ENCODE measurements around the gene SRPRA. TPM values are rescaled to one million over a fixed set of nuclear protein-coding genes. Genes with fewer than 3 reads are reported as not detected.

Gene SRPRA
- total RNA-seq, 1 experiment from 2014 or later: 53.4 TPM

DNA sequence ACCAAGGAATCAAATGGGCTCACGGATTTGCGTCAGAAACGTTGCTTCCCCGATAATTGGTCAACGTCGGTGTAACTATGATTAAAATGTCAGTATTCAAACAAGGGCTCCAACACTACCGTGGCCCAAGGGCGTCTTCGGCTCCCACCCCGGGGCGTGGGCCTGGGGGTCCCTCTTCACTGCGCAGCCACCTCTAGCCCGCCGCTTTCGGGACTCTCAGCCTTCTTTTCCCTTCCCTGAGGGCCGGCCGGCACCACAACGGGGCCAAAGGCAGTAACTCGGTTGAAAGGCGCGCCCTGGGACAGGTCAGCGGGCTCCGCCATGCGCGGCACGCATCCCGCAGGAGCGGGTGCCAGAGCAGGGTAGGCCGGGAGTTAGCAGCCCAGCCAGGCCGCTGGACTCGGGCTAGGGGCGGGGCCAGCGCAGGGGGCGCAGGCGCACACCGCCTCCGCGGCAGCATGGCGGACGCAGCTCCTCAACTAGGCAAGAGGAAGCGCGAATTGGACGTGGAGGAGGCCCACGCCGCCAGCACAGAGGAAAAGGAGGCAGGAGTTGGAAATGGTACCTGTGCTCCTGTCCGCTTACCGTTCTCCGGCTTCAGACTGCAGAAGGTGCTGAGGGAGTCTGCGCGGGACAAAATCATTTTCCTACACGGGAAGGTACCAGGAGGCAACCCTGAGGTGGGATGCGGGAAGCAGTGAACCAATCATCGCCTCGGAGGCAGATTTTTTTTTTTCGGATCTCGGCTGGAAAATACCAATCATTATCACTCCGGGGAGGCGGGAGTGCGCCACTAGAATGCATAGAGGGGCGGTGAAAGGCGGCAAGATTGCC lies 35.1 kb upstream of the SRPRA start, which contains the start of gene DCPS:
Gene DCPS (plus strand): TSS at position 438 of the 834 bp plus-strand sequence. CDS start 21 bp downstream, at position 459.
- H3K9me3 ChIP-seq (replicated peaks): no peaks in the 10 kb centered on the region
- H3K4me3 ChIP-seq: peak within 1 kb of the TSS; percentile 71
- peak within 1 kb of the TSS; percentile 87 for H3K27ac ChIP-seq
- H3K4me1 ChIP-seq: peaks cover 11% of the 10 kb centered on the region
- H3K36me3 ChIP-seq: peaks cover 3% of the 10 kb centered on the region; the same call in 1 of the 2 replicates
- peak; percentile 83 to 89 for DNase-seq
- no peaks in the 10 kb centered on the region for H3K27me3 ChIP-seq

DNA sequence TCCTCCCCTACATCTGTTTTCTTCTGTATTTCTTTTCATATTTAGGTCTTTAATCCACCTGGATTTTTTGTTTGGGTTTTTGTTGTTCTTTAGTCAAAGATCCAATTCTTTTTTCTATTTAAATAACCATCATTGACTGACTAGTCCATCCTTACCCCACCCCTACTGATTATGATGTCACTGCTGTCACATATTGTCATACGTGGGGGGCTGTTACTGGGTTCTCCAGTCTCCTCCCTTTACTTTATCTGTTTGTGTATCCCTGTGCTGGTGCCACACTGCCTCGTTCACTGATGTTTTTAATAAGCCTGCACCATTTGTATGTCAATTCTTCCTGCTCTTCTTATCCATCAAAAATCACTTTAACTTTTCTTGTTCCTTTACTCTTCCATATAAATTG lies 28.3 kb upstream of the SRPRA start:
- Histone ChIP-seq H3K4me3 (no peak overlapping the region), H3K9me3 (replicated peaks) (no peaks in the 10 kb centered on the region), H3K36me3 (peaks cover 3% of the 10 kb centered on the region; the same call in 1 of the 2 replicates), H3K27me3 (no peaks in the 10 kb centered on the region), H3K27ac (no peak overlapping the region), H3K4me1 (no peaks in the 10 kb centered on the region)
- no peak for DNase-seq

DNA sequence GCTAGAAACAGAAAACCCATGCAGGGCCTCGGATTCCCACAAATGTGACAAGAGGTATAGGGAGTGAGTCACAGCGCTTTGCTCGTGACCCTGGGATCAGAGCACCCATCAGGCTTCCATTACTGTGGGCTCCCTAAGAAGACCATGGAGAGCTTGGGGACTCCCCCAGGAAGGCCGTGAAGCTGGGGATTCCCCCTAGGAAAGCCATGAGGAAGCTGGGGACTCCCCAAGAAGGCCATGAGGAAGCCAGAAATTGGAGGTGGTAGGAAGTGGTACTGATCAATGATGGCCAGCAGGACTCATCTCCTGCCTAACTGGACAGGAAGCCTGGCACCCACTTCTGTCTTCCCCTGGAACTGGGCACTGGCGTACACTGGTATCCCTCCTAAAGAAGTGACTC lies 25.0 kb upstream of the SRPRA start:
- no peak overlapping the region for H3K4me3 ChIP-seq
- no peak for DNase-seq
- H3K36me3 ChIP-seq: peaks cover 3% of the 10 kb centered on the region; the same call in 1 of the 2 replicates
- H3K4me1 ChIP-seq: no peaks in the 10 kb centered on the region
- H3K27me3 ChIP-seq: no peaks in the 10 kb centered on the region
- H3K27ac ChIP-seq: no peak overlapping the region
- H3K9me3 ChIP-seq (replicated peaks): no peaks in the 10 kb centered on the region

DNA sequence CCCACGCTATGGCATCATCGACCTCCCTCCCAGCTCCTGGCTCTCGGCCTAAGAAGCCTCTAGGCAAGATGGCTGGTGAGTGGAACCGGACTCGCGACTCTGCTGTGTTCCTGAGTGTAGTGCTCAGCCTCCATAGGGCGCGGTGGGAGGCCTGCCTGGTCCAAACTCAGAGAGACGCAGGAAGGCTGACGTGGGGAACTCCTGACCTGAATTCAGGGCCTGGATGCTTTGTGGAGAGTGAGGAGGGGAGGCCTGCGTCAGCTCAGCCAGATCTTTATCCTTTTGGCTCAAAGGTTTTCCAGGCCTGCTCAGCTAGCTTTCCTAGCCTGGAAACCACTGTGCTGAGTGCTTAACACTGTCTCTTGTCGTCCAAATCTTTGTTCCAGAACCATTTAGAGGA lies 22.2 kb upstream of the SRPRA start:
- no peaks in the 10 kb centered on the region for H3K27me3 ChIP-seq
- no peaks in the 10 kb centered on the region for H3K4me1 ChIP-seq
- H3K9me3 ChIP-seq (replicated peaks): no peaks in the 10 kb centered on the region
- H3K4me3 ChIP-seq: no peak overlapping the region
- peaks cover 3% of the 10 kb centered on the region; the same call in 1 of the 2 replicates for H3K36me3 ChIP-seq
- H3K27ac ChIP-seq: no peak overlapping the region
- DNase-seq: no peak

DNA sequence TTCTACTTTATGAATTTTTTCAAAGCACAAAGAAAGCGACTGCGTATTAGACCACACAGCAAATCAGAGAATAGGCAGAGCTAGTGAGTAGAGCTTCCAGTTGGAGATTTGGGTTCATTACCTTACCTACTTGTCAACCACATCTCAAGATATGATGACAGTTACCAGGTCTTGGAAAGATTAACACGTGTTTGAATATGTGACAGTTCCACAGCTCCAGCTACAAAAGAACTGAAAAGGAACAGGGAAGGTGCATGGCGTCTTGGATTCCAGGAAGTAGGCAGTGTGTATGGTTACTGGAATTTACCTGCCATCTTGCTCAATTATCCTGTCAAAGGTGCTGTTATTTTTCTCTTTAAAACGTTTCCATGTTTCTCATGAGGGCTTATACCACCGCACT lies 19.5 kb upstream of the SRPRA start:
- H3K9me3 ChIP-seq (replicated peaks): no peaks in the 10 kb centered on the region
- DNase-seq: no peak
- no peaks in the 10 kb centered on the region for H3K27me3 ChIP-seq
- no peak overlapping the region for H3K27ac ChIP-seq
- no peaks in the 10 kb centered on the region for H3K4me1 ChIP-seq
- H3K4me3 ChIP-seq: no peak overlapping the region
- H3K36me3 ChIP-seq: no peaks in the 10 kb centered on the region

DNA sequence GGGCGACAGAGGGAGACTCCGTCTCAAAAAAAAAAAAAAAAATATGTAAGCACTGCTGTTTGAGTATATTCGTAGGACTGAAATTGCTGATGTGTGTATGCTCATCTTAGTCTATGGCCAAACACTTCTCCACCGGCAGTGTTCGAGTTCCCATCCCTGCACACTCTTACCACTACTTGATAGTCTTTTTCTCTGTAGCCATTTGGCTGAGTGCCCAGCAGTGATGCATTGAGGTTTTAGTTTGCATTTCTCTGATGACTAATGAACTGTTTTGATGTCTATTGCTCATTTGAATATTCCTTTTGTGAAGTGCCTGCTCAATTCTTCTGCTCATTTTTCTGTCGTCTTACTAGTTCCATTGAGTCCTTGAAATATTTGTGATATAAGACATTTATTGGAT lies 16.1 kb upstream of the SRPRA start:
- Histone ChIP-seq H3K4me1 (no peaks in the 10 kb centered on the region), H3K9me3 (replicated peaks) (no peaks in the 10 kb centered on the region), H3K4me3 (no peak overlapping the region), H3K27ac (no peak overlapping the region), H3K27me3 (no peaks in the 10 kb centered on the region), H3K36me3 (no peaks in the 10 kb centered on the region)
- DNase-seq: peak; percentile 64 to 75

DNA sequence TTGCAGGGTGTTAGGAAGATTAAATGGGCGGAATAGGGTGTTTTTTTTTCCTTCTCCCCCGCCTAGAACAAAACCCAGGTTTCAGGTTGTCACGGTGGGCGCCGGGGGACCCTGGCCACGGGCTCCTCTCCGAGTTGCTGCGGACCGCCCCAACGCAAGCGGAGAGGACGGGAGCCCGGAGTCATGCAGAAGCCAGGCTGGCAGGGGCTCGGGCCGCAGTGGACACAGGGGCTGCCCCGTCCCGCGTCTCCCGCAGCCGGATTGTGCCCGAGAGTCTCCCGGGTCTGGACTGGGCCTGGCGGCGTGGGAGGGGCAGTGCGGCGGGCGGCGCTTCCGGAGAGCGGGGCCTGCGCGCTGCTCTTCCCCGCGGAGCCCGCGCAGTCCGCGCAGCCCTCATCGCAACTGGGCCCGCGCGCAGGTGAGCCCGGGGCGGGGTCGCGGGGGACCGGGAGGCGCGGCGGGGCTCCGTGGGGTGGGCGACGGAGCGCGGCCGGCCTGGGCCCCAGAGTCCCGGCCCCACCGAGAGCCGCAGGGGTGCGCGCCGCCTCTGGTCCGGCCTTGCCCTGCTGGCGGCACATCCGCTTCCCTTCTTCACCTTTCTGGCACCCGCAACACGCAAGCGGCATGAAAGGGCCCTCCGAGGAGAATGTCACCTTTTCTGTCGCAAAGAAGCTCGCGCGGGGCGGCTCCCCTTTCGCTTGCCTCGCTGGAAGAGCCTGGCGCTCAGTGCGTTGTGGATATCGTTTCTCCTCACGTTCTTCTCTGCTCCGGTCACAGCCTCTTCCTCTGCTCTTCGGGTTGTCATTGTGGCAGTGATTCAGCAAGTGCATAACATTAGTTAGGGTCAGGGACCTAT lies 14.3 kb upstream of the SRPRA start, which contains the start of gene TIRAP:
Gene TIRAP (plus strand): TSS at position 358 of the 856 bp plus-strand sequence. CDS start 7,802 bp downstream, outside the sequence.
- H3K36me3 ChIP-seq: no peaks in the 10 kb centered on the region
- H3K9me3 ChIP-seq (replicated peaks): no peaks in the 10 kb centered on the region
- peak; percentile 40 to 50 for DNase-seq
- H3K4me3 ChIP-seq: peak within 1 kb of the TSS; percentile 77
- 0 out of 2 replicates have a peak within 1 kb of the TSS, but pooled peaks have one; percentile 29 for H3K27ac ChIP-seq
- no peaks in the 10 kb centered on the region for H3K27me3 ChIP-seq
- H3K4me1 ChIP-seq: no peaks in the 10 kb centered on the region

DNA sequence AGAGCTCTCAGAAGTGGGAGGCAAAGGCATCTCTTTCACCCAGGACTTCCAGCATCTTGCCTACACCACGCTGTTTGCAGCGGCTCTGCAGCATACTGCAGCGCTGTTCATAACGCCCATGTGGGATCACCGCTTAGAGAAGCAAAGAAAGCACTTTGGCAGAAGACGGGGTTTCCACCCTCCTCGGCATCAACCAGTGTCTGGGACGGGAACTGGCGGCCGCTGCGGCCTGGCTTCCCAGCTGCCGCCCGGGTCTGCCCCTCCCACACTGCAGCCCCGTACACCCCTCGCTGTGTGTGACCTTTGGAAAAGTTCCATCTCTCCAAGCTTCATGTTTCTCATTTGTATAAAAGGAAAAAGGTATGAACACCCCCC lies 13.7 kb upstream of the SRPRA start:
- peak overlapping the region; percentile 77 for H3K4me3 ChIP-seq
- no peaks in the 10 kb centered on the region for H3K36me3 ChIP-seq
- H3K9me3 ChIP-seq (replicated peaks): no peaks in the 10 kb centered on the region
- no peaks in the 10 kb centered on the region for H3K4me1 ChIP-seq
- H3K27ac ChIP-seq: 0 out of 2 replicates have a peak overlapping the region, but pooled peaks have one; percentile 29
- DNase-seq: peak; percentile 35 to 54
- no peaks in the 10 kb centered on the region for H3K27me3 ChIP-seq

DNA sequence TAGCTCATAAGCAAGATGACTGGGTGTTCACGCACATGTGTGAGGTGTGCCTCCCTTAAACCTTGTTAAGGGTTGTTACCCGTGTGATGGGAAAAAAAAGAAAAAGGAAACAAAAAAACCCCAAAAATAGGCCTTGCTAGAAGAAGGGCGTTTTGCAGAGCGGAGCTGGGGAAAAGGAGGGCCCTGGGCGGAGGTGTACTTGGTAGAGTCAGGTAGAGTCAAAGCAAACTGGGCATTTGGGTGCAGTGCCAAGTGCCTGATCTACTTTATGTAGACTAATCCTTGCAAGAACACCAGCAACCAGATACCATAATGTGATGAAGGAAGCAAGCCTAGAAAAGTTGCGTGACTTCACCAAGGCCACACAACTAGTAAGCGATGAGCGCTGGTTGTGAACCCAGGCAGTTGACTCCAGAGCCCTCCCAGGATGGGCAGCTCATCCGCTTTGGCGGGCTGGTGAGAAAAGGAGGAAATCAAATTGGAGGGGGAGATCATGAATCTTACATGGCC lies 13.0 kb upstream of the SRPRA start:
- Histone ChIP-seq H3K4me1 (no peaks in the 10 kb centered on the region), H3K36me3 (no peaks in the 10 kb centered on the region), H3K27me3 (no peaks in the 10 kb centered on the region), H3K4me3 (peak overlapping the region; percentile 77), H3K9me3 (replicated peaks) (no peaks in the 10 kb centered on the region), H3K27ac (no peak overlapping the region)
- no peak for DNase-seq

DNA sequence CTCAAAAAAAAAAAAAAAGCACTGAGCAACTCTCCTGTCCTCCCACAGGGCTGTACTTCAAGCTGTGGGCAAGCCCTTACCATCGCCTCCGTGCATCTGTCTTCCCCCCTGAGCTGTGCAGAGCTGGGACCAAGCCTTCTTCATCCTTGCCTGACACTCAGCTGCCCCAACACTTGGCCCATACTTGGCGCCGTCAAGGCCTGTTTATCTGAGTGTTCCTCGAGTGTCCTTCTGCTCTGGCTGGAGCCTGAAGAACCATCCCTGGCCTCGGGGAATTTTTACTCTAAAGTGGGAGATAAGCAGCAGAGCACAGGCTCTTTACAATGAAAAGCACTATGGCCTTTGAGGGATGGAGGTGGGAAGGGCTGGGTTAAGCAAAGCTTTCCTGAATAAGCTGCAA lies 12.6 kb upstream of the SRPRA start:
- Histone ChIP-seq H3K27me3 (no peaks in the 10 kb centered on the region), H3K36me3 (no peaks in the 10 kb centered on the region), H3K27ac (no peak overlapping the region), H3K4me1 (no peaks in the 10 kb centered on the region), H3K4me3 (no peak overlapping the region), H3K9me3 (replicated peaks) (no peaks in the 10 kb centered on the region)
- no peak for DNase-seq

DNA sequence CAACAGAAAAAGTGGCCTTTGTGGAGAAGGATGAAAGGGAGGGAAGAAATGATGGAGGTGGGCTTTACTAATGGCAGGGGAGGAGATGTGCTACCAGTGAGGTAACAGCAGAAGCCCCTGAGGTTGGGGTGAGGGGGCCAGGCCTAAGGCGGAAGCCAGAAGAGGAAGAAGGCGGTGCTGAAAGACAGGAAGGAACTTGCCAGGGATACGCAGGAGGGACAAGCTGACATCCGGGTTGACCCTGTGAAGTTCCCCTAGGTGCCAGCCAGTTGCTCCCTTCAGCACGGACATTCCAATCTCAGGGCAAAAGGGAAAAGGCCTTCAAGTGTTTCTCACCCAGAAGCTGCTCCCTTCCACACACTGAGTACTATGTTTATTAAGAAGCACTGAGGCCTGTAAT lies 11.9 kb upstream of the SRPRA start:
- H3K9me3 ChIP-seq (replicated peaks): no peaks in the 10 kb centered on the region
- no peaks in the 10 kb centered on the region for H3K4me1 ChIP-seq
- DNase-seq: no peak
- no peak overlapping the region for H3K27ac ChIP-seq
- no peaks in the 10 kb centered on the region for H3K27me3 ChIP-seq
- no peak overlapping the region for H3K4me3 ChIP-seq
- no peaks in the 10 kb centered on the region; the same call in 1 of the 2 replicates for H3K36me3 ChIP-seq

DNA sequence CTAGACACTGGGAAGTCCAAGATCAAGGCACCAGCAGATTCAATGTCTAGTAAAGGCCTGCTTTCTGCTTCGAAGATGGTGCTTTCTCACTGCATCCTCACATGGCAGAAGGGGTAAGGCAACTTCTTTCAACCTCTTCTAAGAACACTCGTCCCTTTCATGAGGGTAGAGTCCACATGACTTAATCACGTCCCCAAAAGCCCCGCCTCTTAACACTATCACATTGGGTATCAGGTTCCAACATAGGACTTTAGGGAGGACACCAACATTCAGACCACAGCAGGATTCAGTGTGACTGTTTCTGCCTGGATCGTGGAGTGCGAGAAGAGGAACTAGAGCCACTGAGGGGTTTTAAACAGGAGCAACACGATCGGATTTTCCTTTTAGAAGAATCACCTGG lies 10.5 kb upstream of the SRPRA start:
- Histone ChIP-seq H3K9me3 (replicated peaks) (no peaks in the 10 kb centered on the region), H3K36me3 (peaks cover 2% of the 10 kb centered on the region), H3K27me3 (no peaks in the 10 kb centered on the region), H3K4me1 (no peaks in the 10 kb centered on the region), H3K27ac (no peak overlapping the region), H3K4me3 (no peak overlapping the region)
- no peak for DNase-seq

DNA sequence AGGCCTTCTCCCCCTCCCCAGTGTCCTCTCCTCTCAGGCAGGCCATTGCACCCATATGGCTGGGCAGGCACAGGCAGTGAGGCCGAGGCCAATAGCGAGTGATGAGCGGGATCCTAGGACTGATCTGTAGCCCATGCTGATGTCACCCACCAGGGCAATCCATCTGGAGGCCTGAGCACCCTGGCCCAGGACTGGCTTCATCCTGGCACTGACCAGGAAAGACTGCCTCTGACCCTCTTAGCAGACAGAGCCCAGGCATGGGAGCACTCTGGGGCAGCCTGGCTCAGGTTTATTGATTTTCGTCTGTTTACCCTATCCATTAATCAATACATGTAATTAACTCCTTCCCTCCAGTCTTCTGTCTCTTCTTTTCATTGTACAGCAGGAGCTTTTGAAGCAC lies 9.1 kb upstream of the SRPRA start:
- peaks cover 7% of the 10 kb centered on the region for H3K36me3 ChIP-seq
- no peak overlapping the region for H3K27ac ChIP-seq
- H3K4me3 ChIP-seq: no peak overlapping the region

DNA sequence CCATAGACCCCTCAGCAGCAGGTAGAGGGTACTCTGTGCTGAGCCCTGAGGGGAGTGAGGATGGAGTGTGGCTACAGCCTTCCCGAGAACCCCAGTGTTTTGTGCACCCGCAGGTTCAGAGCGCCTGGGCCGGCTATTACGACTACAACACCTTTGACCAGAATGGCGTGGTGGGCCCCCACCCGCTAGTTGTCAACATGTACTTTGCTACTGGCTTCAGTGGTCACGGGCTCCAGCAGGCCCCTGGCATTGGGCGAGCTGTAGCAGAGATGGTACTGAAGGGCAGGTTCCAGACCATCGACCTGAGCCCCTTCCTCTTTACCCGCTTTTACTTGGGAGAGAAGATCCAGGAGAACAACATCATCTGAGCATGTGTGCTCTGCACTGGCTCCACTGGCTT lies 8.6 kb upstream of the SRPRA start:
- Histone ChIP-seq H3K4me1 (no peaks in the 10 kb centered on the region), H3K27ac (no peak overlapping the region), H3K36me3 (peaks cover 7% of the 10 kb centered on the region), H3K4me3 (no peak overlapping the region), H3K27me3 (no peaks in the 10 kb centered on the region), H3K9me3 (replicated peaks) (no peaks in the 10 kb centered on the region)
- DNase-seq: no peak

More for the DNA sequence above, 9.1 kb upstream of the SRPRA start:
- no peaks in the 10 kb centered on the region for H3K4me1 ChIP-seq
- no peaks in the 10 kb centered on the region for H3K9me3 ChIP-seq (replicated peaks)
- no peak for DNase-seq
- H3K27me3 ChIP-seq: no peaks in the 10 kb centered on the region

DNA sequence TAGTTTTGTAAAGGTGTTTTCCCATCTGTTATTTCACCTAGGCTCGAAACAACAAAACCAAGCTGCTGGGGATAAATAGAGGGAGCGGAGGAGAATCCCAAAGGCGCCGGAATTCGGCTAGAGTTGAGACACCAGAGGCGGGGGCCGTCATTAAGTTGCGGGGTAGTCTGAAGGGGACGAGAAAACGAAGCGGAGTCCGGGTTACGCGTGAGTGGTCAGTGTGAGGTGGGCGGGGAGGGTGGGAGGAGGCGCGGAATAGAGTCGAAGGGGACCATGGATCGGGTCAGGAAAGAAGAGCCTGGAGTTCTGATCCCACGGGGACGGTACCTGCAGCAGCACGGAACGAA lies 361 bp downstream of the SRPRA start:
- Histone ChIP-seq H3K27ac (peak overlapping the region; percentile 81), H3K9me3 (replicated peaks) (no peaks in the 10 kb centered on the region), H3K36me3 (peaks cover 38% of the 10 kb centered on the region), H3K27me3 (no peaks in the 10 kb centered on the region), H3K4me1 (no peaks in the 10 kb centered on the region), H3K4me3 (peak overlapping the region; percentile 79)
- no peak for DNase-seq

Measured in SJCRH30 (cell line).